Measurements from ENCODE around the gene CFAP20DC. TPM values are rescaled to one million over a fixed set of nuclear protein-coding genes. Genes with fewer than 3 reads are reported as not detected.

CFAP20DC gene
- total RNA-seq, 1 donor from 2014 or later: 4.7 TPM

- Mint-ChIP-seq H3K4me1 (ENCODE audit: unreplicated experiment) (no peaks in the 10 kb centered on the region), H3K9me3 (no peaks in the 10 kb centered on the region), H3K36me3 (no peaks in the 10 kb centered on the region), H3K27ac (no peak overlapping the region), H3K4me3 (no peak overlapping the region), H3K27me3 (no peaks in the 10 kb centered on the region)
- DNase-seq (ENCODE audit: extremely low spot score, unreplicated experiment): no peak
- TF ChIP-seq CTCF (conservative IDR thresholded peaks at IDR 0.05): no peak
Measured at GRCh38 chr3:58867621-58868020, 182.2 kb downstream of the CFAP20DC start.

GRCh38 chr3:58866079-58866478 lies 183.7 kb downstream of the CFAP20DC start:
- no peaks in the 10 kb centered on the region for H3K4me1 Mint-ChIP-seq (ENCODE audit: unreplicated experiment)
- no peak for TF ChIP-seq CTCF (conservative IDR thresholded peaks at IDR 0.05)
- no peaks in the 10 kb centered on the region for H3K9me3 Mint-ChIP-seq
- H3K4me3 Mint-ChIP-seq: no peak overlapping the region
- no peaks in the 10 kb centered on the region for H3K27me3 Mint-ChIP-seq
- DNase-seq (ENCODE audit: extremely low spot score, unreplicated experiment): no peak
- H3K27ac Mint-ChIP-seq: no peak overlapping the region
- H3K36me3 Mint-ChIP-seq: no peaks in the 10 kb centered on the region

- H3K4me1 Mint-ChIP-seq (ENCODE audit: unreplicated experiment): no peaks in the 10 kb centered on the region
- H3K27ac Mint-ChIP-seq: no peak overlapping the region
- no peaks in the 10 kb centered on the region for H3K9me3 Mint-ChIP-seq
- TF ChIP-seq CTCF (conservative IDR thresholded peaks at IDR 0.05): no peak
- H3K27me3 Mint-ChIP-seq: no peaks in the 10 kb centered on the region
- H3K4me3 Mint-ChIP-seq: no peak overlapping the region
- H3K36me3 Mint-ChIP-seq: no peaks in the 10 kb centered on the region
- no peak for DNase-seq (ENCODE audit: extremely low spot score, unreplicated experiment)
Measured at GRCh38 chr3:58864480-58864879, 185.3 kb downstream of the CFAP20DC start.

GRCh38 chr3:58863206-58863605 lies 186.6 kb downstream of the CFAP20DC start:
- Mint-ChIP-seq H3K27me3 (no peaks in the 10 kb centered on the region), H3K9me3 (no peaks in the 10 kb centered on the region), H3K4me1 (ENCODE audit: unreplicated experiment) (no peaks in the 10 kb centered on the region), H3K36me3 (no peaks in the 10 kb centered on the region), H3K27ac (no peak overlapping the region), H3K4me3 (no peak overlapping the region)
- no peak for DNase-seq (ENCODE audit: extremely low spot score, unreplicated experiment)
- no peak for TF ChIP-seq CTCF (conservative IDR thresholded peaks at IDR 0.05)

- Mint-ChIP-seq H3K27me3 (no peaks in the 10 kb centered on the region), H3K4me1 (ENCODE audit: unreplicated experiment) (peaks cover 5% of the 10 kb centered on the region), H3K27ac (no peak overlapping the region), H3K4me3 (no peak overlapping the region), H3K36me3 (no peaks in the 10 kb centered on the region), H3K9me3 (no peaks in the 10 kb centered on the region)
- no peak for DNase-seq (ENCODE audit: extremely low spot score, unreplicated experiment)
- TF ChIP-seq CTCF (conservative IDR thresholded peaks at IDR 0.05): no peak
Measured at GRCh38 chr3:58861551-58861950, 188.3 kb downstream of the CFAP20DC start.

GRCh38 chr3:58858126-58858525 lies 191.7 kb downstream of the CFAP20DC start:
- TF ChIP-seq CTCF (conservative IDR thresholded peaks at IDR 0.05): no peak
- Mint-ChIP-seq H3K27me3 (no peaks in the 10 kb centered on the region), H3K4me3 (no peak overlapping the region), H3K9me3 (no peaks in the 10 kb centered on the region), H3K36me3 (no peaks in the 10 kb centered on the region), H3K4me1 (ENCODE audit: unreplicated experiment) (peaks cover 5% of the 10 kb centered on the region), H3K27ac (no peak overlapping the region)
- no peak for DNase-seq (ENCODE audit: extremely low spot score, unreplicated experiment)
